ENCODE measurements around the gene FOXJ2.

GRCh38 chr12:8011331-8011730 lies 21.2 kb upstream of the FOXJ2 start:
- TF ChIP-seq CTCF (conservative IDR thresholded peaks at IDR 0.05; ENCODE audit: low read depth, low read length): no peak
- TF ChIP-seq EZH2 (IDR thresholded peaks at IDR 0.05; ENCODE audit: borderline replicate concordance, low read depth, low read length, poor library complexity, severe bottlenecking): no peak
